HG03066 (cell line): Measurements from ENCODE around the gene AACS.
"Not testable (repeated sequence)": the region's sequence is repeated elsewhere in the genome, so short reads cannot be mapped to it uniquely, and the experiment has no call there.

Experiments
- ATAC-seq: cut with Tn5 transposase; IDR thresholded peaks from one replicate; pipeline ENCODE4 v1.9.1; 2021; ENCODE audit warnings: low read depth; ENCODE audit not compliant: unreplicated experiment

The AACS gene

DNA sequence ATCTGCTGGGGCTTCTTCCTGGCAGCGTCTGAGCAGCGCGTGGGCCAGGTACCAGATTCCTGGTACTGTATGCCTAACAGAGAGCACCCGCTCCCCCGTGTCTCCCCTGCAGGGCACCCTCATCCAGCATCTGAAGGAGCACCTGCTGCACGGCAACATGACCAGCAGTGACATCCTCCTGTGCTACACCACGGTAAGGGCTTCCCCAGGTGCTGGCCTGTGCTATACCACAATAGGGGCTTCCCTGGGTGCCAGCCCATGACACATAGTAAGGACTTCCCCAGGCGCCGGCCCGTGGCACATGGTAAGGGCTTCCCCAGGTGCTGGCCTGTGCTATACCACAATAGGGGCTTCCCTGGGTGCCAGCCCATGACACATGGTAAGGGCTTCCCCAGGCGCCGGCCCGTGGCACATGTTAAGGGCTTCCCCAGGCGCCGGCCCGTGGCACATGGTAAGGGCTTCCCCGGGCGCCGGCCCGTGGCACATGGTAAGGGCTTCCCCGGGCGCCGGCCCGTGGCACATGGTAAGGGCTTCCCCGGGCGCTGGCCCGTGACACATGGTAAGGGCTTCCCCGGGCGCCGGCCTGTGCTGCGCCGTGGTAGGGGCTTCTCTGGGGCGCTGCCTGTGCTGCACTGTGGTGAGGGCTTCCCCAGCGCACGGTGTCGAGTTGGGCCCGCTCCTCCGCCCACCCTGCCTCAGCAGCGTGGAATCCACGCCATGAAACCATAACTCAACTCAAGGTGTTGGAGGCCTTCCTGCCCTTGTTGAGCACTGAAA, 49.3 kb downstream of the AACS start:
- no peak for ATAC-seq

DNA sequence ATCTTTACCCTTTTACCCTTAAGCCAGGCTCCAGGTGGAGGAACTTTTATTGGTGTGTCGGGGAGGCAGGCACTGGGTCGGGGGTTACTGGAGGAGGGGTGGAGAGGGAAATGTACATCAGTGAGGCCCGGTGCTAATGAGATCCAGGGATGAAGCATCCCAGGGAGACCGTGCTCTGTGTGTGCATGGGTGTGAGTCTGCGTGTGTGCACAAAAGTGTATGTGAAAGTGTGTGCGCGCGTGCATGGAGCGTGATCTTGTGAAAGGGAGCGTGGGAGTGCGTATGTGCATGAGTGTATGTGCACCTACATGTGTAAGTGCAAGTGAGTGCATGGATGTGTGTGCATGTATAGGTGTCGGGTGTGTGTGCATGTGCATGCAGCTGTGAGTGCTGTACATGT, 55.3 kb downstream of the AACS start:
- no peak for ATAC-seq

DNA sequence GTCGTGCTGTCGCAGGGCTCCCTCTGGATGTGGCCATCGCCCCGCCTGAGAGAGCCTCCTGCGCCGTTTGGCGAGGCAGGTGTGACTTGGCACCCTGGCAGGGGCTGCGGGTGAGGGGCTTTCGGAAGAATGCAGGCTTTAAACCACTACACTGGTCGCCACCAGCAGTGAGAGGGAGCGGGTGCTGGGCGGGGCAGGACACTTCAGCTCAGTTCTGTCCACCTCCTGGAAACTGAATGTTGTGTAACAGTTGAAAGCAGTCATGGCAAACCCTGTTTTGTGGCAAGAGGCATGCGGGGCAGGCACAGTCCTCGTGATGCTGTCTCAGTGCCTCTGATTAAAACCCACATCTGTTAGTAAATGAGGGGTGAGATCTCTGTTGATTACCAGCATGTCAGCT, 55.9 kb downstream of the AACS start:
- no peak for ATAC-seq

DNA sequence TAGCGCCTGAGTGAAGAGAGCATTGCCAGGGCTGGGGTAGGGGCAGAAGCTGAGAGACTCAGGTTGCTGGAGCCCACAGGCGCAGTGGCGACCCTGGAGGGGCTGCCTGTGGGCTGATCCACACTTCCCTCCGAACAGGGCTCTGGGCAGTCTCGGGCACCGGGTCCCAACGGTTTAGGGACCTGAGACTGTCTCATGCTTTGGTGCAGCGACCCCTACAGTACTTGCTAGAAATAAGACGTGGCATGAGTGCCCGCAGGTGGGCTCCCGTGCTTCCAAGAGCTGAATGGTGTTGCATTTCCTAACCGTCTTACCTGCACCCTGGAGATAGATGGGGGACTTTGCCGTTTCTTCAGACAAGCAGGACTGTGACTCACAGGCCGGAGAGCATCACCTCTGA, 57.4 kb downstream of the AACS start:
- ATAC-seq: no peak

DNA sequence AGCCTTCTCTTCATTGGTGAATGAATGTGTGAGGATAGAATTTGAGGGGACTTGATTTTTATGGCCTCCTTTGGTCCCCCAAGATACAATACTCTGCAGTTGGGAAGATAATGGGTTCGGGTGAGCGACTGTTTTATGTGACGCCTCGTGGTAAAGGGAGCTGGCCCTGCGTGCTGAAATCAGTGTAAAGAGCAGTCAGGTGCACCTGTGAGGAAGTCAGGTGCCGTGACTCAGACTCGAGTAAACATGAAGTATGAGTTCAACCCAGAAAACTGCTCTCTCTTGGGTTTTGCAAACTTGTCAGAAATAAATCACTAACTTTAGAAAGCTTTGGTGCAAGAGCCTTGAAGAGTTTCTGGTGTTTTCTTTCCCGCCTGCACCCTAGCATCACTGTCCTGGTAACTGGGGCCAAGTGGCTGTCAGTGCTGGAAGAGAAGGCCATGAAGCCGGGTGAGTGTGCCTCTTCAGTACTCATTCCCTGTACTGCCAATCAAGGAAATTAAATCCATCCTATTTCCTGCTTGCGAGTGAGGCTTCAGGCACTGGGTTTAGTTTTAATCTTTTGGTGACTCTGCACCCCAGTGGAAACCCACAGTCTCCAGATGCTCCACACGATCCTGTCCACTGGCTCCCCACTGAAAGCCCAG, 59.2 kb downstream of the AACS start:
- no peak for ATAC-seq

DNA sequence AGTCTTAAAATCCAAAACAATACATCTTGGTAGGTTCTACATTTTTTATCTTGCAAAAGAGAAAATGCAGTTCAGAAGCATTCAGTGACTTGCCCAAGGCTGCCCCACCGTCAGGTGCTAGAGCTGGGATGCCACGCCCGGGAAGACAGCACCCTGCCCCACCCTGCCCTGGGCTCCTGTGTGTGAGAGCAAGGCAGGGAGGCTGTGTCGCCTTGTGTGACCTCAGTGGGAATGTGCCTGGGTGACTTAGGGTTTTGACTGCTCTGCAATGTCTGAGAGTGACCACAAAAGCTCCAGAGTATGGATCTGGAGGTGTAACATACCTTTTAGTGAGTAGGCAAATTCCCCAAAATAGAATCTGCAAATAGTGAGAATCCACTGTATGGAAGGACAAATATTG, 60.0 kb downstream of the AACS start:
- no peak for ATAC-seq

DNA sequence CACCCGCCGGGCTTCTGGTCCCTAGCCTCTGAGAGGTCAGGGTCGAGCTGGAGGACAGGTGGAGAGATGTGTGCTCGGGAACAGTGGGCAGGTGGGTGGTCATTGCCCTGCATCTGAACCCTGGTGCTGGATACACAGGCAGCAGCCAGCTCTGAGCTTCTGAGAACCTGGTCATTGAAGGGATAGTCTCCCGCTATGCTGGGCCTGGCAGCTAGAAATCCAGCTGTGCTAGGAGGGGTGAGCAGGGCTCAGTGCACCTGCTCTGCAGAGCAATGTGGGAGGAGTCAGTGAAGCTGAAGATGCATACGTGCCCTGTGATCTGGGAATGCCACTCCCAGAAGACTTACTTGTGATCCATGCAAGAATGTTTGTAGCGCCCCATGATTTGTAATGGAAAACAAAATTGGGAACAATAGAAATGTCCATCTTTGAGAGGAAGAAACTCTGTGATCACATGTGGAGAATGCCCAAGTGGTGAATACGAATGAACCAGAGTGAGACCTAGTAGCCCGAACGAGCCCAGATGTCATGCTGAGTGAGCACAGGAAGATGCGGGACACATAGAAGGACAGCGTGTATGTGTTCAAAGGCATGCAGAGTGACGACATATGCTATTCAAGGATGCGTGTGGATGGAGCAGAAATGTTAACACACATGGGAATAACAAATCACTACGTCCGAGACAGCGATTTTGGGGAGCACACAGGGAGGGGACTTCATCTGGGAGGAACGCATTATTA, 63.4 kb downstream of the AACS start:
- ATAC-seq: no peak

DNA sequence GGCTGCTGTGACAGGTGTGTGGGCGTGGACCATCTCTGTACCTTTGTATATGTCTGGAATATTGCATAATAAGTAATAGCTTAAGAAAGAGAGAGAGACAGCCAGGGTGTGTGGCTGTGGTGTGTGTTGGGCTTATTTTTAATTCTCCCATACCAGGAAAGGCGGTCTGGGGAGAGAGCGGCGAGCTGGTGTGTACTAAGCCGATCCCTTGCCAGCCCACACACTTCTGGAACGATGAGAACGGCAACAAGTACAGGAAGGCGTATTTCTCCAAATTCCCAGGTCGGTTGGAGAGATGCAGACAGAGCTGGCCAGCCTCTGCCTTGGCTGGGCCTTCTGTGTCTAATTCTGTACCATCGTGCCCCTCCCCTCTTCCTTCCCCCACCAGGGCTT, 63.9 kb downstream of the AACS start:
- ATAC-seq: no peak

DNA sequence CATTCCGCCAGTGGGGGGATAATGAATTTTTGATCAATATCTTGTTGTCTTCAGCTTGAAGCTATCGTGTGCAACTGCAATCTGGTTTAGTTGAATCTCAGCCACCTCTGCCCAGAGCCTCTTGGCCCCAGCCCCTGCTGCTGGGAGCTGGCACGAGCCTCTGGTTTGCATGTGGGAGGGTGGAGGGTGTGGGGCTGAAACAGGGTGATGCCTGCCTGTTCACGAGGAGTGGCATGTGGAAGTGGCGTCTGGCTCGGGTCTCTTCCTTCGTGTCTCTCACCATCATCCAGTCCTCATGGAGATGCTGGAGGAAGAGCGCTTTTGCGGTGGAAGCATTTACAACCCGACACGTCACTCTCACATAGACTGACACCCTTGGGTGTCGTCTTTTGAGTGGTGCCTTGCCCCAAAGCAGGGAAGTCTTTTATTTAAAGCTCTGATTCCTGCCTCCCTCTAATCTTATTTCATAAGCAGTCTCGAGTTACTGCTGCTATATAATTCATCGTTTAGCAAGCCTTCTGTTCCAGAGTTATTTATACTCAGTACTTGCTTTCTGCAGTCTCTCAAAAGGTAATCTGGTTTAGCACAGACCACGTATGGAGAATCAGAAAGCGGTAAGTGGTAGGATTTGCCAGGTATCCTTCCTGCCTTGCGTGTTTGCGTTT, 64.5 kb downstream of the AACS start:
- ATAC-seq: no peak

DNA sequence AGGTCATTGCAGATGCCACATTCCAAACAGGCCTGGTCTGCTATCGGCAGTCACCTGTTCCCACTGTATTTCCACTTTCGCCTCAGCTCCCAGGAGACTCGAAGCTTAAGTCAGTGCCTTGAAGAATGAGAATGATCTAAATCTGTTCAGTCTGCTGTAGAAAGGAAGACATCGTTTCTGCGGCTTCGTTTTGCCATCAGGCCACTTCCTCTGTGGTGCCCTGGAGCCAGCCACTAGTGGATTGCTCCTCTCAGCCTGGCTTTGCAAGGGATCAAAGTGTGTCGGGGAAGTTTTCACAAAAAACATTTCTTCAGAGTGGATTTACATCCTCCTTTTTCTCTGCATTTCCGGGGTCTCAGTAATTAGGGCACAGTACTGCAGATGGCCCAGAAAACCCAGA, 66.7 kb downstream of the AACS start:
- ATAC-seq: no peak

DNA sequence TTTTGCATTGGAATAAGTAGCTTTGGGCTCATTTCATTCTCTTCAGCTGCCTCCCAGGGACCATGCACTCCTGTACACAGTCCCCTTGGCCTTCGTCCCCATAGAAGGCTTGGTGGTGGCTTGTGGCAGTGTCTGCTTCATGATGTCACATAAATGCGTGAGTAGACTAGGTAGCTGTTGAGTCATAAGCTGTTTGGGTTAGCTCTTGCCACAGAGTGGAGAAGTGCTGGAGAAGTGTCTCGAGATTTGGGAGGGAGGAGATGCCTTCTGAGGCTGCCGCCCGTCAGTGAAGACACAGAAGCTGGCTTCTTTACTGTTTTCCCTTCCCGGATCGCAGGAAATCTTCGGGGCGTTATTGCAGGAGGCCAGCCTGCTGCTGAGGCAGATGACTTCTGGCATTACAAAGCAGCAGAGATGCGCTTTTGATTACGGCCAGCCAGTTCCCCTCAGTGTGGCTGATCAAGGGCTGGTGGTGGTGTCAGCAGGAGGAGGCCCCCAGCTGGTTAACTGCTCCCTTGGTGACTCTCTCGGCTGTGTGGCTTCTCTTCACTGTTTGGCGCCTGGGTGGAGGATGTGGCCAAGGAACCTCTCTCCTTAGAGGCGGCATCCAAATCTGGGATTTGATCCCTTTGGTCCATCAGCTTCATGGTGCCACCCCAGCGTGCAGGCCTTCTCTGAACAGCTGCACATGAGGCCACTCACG, 67.6 kb downstream of the AACS start:
- no peak for ATAC-seq

DNA sequence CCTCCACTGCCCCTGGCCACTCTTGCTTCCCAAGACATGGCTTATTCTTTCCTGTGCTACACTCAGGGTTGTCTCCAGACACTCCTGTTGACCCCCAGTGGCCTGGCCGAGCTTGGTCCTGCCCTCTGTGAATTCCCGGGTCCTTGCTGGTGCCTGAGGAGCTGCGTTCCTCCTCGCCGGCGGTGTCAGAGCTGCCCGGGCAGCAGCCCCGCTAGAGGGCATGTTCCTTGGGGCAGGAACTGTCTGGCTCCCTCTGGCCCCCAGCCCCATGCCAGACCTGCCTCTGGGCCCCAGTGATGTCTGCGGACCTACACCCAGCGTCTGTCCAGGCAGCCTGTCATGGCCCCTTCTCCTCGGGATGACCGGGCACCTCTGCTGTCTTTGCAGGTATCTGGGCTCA, 68.4 kb downstream of the AACS start:
- no peak for ATAC-seq

DNA sequence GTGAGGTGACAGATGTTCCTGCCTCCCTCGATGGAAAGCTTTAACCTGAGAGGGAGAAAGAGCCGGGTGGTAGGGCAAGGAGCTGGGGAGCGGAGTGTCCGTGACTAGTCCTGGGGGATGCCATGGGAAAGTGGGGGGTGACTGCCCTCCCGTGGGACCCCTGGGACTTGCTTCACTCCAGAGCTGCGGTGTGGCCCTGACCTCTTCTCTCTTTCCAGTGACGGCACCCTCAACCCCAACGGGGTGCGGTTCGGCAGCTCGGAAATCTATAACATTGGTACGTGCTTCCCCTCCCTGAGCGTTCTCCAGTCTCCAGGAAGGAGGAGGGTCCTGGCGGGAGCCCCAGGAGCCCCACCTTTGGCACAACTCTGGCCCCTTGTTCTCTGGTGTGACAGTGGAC, 69.3 kb downstream of the AACS start:
- no peak for ATAC-seq

DNA sequence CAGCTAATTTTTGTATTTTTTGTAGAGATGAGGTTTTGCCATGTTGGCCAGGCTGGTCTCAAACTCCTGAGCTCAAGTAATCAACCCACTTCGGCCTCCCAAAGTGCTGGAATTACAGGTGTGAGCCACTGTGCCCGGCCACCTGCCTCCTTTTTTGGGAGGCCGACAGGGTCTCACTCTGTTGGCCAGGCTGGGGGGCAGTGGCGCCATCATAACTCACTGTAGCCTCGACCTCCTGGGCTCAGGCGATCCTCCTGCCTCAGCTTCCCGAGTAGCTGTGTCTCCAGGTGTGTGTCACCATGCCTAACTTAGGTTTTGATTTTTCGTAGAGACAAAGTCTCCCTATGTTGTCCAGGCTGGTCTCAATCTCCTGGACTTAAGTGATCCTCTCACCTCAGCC, 70.7 kb downstream of the AACS start:
- no peak for ATAC-seq

DNA sequence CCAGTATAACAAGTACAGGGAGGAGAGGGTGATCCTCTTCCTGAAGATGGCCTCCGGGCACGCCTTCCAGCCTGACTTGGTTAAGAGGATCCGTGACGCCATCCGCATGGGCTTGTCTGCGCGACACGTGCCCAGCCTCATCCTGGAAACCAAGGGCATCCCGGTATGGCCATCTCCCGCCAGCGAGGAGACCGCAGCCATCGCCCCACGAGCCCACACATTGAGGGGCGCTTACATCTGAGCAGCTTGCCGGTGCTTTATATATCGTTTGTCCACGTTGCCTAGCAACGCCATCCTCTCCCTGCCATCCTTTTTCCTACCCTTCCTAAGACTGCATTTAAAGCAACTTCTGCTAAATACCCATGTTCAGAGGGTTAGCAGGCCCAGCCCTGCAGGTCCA, 71.5 kb downstream of the AACS start:
- no peak for ATAC-seq

DNA sequence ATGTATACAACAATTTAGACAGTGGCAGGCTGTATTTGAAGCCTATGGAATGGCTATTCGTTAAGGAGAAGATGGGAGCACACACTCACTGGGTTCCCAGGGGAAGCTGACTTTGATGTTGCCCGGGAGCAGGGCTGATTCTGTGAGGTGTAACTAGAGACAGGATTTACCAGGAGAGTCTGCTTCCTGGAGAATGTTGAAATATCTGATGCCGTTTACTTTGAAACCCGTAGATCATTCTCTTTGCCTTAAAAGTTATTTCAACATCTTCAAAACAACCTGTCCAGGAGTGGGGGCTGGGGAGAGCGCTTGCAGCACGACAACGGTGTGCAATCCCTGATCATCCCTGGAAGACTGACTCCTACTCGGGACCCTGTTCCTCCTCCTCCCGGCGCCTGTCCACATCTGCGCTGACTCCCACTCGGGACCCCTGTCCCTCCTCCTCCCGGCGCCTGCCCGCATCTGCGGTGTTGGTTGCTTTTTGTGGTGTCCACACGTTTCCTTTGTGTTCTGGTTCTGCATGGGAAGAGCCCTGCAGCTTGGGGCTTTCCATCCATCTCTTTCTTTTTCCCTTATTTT, 72.6 kb downstream of the AACS start:
- ATAC-seq: no peak

DNA sequence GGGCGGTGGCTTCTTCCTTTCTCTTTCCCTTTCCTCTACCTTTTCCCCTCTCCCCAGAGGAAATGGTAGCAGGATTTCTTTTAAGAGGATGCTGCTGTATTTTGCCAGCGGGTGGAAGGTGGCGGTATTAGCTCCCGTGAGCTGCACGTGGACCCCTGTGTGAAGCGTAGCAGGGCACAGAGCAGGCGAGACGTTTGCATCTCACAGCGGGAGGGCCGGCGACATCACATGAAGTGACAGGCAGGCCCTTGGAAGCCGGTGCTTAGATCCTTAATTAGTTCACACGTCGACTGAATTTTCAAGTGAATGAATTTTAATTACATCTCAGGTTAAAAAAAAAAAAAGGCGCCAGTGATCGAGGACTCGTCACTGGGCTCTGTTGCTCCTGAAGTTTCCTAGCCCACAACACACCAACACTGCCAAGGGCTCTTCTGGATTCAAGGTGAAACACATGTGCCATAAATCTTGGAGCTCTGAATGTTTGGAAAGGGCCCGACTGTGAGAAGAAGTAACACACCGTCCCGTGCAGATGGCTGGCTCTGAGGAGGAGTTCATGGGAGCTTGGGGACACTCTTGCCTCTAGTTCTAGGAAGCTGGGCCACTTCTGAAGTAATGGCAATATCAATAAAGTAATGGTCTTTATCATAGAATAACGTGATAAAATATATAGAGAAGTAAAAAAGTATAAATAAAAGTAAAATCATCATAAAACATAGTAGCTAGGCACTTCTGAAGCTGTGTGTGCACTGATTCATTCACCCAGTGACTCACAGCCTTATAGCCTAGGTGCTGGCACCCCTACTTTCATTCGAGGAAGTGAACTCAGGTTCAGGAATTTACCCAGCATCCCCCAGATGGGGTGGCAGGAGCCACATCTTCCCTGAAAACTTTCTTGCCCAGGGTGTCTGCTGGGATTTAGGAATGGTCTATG, 75.3 kb downstream of the AACS start:
- ATAC-seq: no peak

DNA sequence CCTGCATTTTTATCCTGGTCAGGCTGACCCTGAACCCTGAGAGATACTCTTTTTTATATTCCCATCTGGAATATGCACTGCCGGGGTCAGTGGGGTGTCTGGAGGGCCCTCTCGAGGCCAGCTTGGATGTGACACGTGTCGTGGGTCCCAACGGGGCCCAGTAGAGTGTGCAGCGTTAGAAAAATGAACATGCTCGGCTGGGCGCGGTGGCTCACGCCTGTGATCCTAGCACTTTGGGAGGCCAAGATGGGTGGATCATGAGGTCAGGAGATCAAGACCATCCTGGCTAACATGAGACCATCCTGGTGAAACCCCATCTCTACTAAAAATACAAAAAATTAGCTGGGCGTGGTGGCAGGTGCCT, 76.0 kb downstream of the AACS start:
- not testable (repeated sequence) for ATAC-seq

DNA sequence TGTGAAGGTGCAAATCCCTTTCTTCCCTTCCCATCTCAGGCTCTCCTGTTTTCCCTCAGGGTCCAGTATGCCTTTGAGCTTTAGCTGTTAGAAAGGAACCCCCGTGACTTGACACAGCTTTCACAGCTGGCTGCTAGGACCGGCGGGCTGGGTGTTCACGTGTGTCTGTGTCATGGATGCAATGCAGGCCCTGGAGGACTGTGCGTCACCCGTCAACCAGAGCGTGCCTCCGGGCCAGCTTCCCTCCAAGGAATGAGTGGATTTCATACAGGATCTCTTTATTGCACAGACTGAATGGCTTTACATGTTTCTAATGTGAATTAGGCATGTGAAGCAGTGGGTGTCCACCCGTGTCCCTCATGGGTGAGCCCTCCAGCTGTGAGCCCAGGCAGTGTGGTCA, 77.4 kb downstream of the AACS start:
- no peak for ATAC-seq
